HEK293T (cell line): ENCODE results near the gene CCSER1.
A peak's percentile ranks its signal among the peaks of the same experiment; 100 is the strongest.

Source experiments
- BHLHE40 ChIP-seq: fragments of 450-650 bp; IDR thresholded peaks from 2 replicates; pipeline ENCODE4 v1.6.1; 2016; ENCODE audit warnings: mild to moderate bottlenecking, moderate library complexity, borderline replicate concordance
- CTBP1 ChIP-seq: fragments of 450-650 bp; IDR thresholded peaks from 2 replicates; pipeline ENCODE4 v1.6.1; 2016; ENCODE audit warnings: borderline replicate concordance
- FOXA1 ChIP-seq: fragments of 450-650 bp; IDR thresholded peaks from 2 replicates; pipeline ENCODE4 v1.6.1; 2016; ENCODE audit warnings: mild to moderate bottlenecking
- FOXK2 ChIP-seq: fragments of 450-650 bp; IDR thresholded peaks from 2 replicates; pipeline ENCODE4 v1.6.1; 2016; ENCODE audit warnings: mild to moderate bottlenecking
- L3MBTL2 ChIP-seq: fragments of 450-650 bp; conservative IDR thresholded peaks from 2 replicates; pipeline ENCODE4 v1.6.1; 2016; ENCODE audit warnings: mild to moderate bottlenecking
- LEF1 ChIP-seq: fragments of 450-650 bp; IDR thresholded peaks from 2 replicates; pipeline ENCODE4 v1.6.1; 2017; ENCODE audit warnings: mild to moderate bottlenecking, borderline replicate concordance
- PKNOX1 ChIP-seq: fragments of 450-650 bp; IDR thresholded peaks from 2 replicates; pipeline ENCODE4 v1.6.1; 2016
- SP1 ChIP-seq: fragments of 450-650 bp; IDR thresholded peaks from 2 replicates; pipeline ENCODE4 v1.6.1; 2017
- ZNF384 ChIP-seq: fragments of 450-650 bp; IDR thresholded peaks from 2 replicates; pipeline ENCODE4 v1.6.1; 2016

GRCh38 chr4:90951037-90951436 lies 823.8 kb downstream of the CCSER1 start:
- TF ChIP-seq L3MBTL2 (no peak), BHLHE40 (no peak), ZNF384 (no peak), FOXK2 (no peak), SP1 (no peak), FOXA1 (no peak), LEF1 (no peak), PKNOX1 (no peak), CTBP1 (peak; percentile 21; the same call in 1 of the 2 replicates)
